Keratinocyte (primary cell): ENCODE results near the gene HIP1. TPM values are rescaled to one million over a fixed set of nuclear protein-coding genes. Genes with fewer than 3 reads are reported as not detected.
"Not testable (repeated sequence)": the region's sequence is repeated elsewhere in the genome, so short reads cannot be mapped to it uniquely, and the experiment has no call there.

Experiments used
- DNase-seq: peaks from one replicate; pipeline ENCODE4 v3.0.0-alpha.2; 2011; ENCODE audit warnings: low read depth, missing footprints, low spot score
- FAIRE-seq: peaks from 2 replicates; lab custom pipeline; 2011; peaks lifted over from hg19 to GRCh38; lab: Jason Lieb, UNC
- H2AFZ ChIP-seq: 2 replicates; pipeline ENCODE4 v1.6.0; 2012; ENCODE audit warnings: low read length, control low read depth, inconsistent platforms; ENCODE audit not compliant: control insufficient read depth
- H3K27ac ChIP-seq: 2 replicates; pipeline ENCODE4 v1.5.1; 2011; ENCODE audit warnings: low read length; ENCODE audit not compliant: control insufficient read depth, insufficient read depth
- H3K27me3 ChIP-seq: 3 replicates; pipeline ENCODE4 v1.6.0; 2011; ENCODE audit warnings: low read length; ENCODE audit not compliant: control insufficient read depth, insufficient read depth; ENCODE audit errors: extremely low read depth
- H3K36me3 ChIP-seq, 2 experiments: 2 replicates in 1 of 2; 3 replicates in 1 of 2; pipeline ENCODE4 v1.5.1; 2011; ENCODE audit warnings: low read length in 2 of 2, mild to moderate bottlenecking in 1 of 2; ENCODE audit not compliant: control insufficient read depth in 2 of 2, insufficient read depth in 2 of 2; ENCODE audit errors: extremely low read depth in 1 of 2
- H3K4me1 ChIP-seq: 3 replicates; pipeline ENCODE4 v1.5.1; 2011; ENCODE audit warnings: low read length; ENCODE audit not compliant: control insufficient read depth, insufficient read depth; ENCODE audit errors: extremely low read depth
- H3K4me2 ChIP-seq: 3 replicates; pipeline ENCODE4 v1.6.0; 2011; ENCODE audit warnings: low read depth, low read length; ENCODE audit not compliant: control insufficient read depth, insufficient read depth; ENCODE audit errors: extremely low read depth
- H3K4me3 ChIP-seq, 3 experiments: fragments of 200-600 bp in 1 of 3; sonication (generic) in 1 of 3; 2 replicates in 2 of 3; 3 replicates in 1 of 3; pipeline ENCODE4 v1.5.1; 2011 to 2016; ENCODE audit warnings: low read length in 3 of 3, mild to moderate bottlenecking in 3 of 3, control low read depth in 2 of 3, inconsistent platforms in 1 of 3, low read depth in 1 of 3, mixed read lengths in 1 of 3, mixed run types in 1 of 3, moderate library complexity in 1 of 3; ENCODE audit not compliant: control insufficient read depth in 2 of 3, insufficient read depth in 2 of 3; ENCODE audit errors: extremely low read depth in 1 of 3
- H3K79me2 ChIP-seq: 2 replicates; pipeline ENCODE4 v1.6.0; 2012; ENCODE audit warnings: low read length; ENCODE audit not compliant: control insufficient read depth, insufficient read depth
- H3K9ac ChIP-seq: 3 replicates; pipeline ENCODE4 v1.6.0; 2011; ENCODE audit warnings: low read length; ENCODE audit not compliant: control insufficient read depth, insufficient read depth; ENCODE audit errors: extremely low read depth
- H3K9me1 ChIP-seq: 3 replicates; pipeline ENCODE4 v1.6.0; 2011; ENCODE audit warnings: low read length; ENCODE audit not compliant: control insufficient read depth, insufficient read depth; ENCODE audit errors: extremely low read depth
- H3K9me3 ChIP-seq: 2 replicates; pipeline ENCODE4 v1.5.1; 2012; ENCODE audit warnings: low read depth, low read length; ENCODE audit not compliant: control insufficient read depth
- H4K20me1 ChIP-seq: 3 replicates; pipeline ENCODE4 v1.6.0; 2011; ENCODE audit warnings: low read length; ENCODE audit not compliant: control insufficient read depth, insufficient read depth; ENCODE audit errors: extremely low read depth
- EZH2 ChIP-seq: IDR thresholded peaks from one replicate; pipeline ENCODE4 v1.6.1; 2012; ENCODE audit warnings: inconsistent platforms, mild to moderate bottlenecking, low read length, moderate library complexity
- dilution Hi-C: fragments of 300-500 bp; cut with MboI; formaldehyde crosslinking; loops from one replicate; pipeline ENCODE4 v1.7.0; 2020; ENCODE audit warnings: low sequenced_read_pairs; ENCODE audit not compliant: extremely low pct_ligation_motif_present
- polyA plus RNA-seq, 5 experiments: library from polyadenylated mRNA; depleted of rRNA in 3 of 5; stranded (reverse) in 3 of 5; stranded (forward) in 1 of 5; unstranded in 1 of 5; fragments of >200 nt; gene quantifications; 1 replicate in 1 of 5; 2 replicates in 3 of 5; 3 replicates in 1 of 5; pipeline versions ENCODE4 v1.2.1 to v1.2.3, GENCODE V29; 2011 to 2012; ENCODE audit warnings: missing spikeins in 2 of 5, low read depth in 1 of 5, low replicate concordance in 1 of 5
- TF ChIP-seq, protein P1 (sequence below), 3 experiments: IDR thresholded peaks in 1 of 3; conservative IDR thresholded peaks in 1 of 3; optimal IDR thresholded peaks in 1 of 3; 2 replicates in 2 of 3; 3 replicates in 1 of 3; pipeline versions ENCODE3 to v1.5.1; 2011; ENCODE audit warnings: low read length in 3 of 3, mild to moderate bottlenecking in 3 of 3, moderate library complexity in 2 of 3, control low read depth in 1 of 3, inconsistent platforms in 1 of 3; ENCODE audit not compliant: insufficient read depth in 2 of 3; ENCODE audit errors: extremely low read depth in 1 of 3

The HIP1 gene
- polyA plus RNA-seq, 1 donor (not counting 4 experiments of a cell fraction or from before 2014, with no cell fraction given), result 5.0 TPM

DNA sequence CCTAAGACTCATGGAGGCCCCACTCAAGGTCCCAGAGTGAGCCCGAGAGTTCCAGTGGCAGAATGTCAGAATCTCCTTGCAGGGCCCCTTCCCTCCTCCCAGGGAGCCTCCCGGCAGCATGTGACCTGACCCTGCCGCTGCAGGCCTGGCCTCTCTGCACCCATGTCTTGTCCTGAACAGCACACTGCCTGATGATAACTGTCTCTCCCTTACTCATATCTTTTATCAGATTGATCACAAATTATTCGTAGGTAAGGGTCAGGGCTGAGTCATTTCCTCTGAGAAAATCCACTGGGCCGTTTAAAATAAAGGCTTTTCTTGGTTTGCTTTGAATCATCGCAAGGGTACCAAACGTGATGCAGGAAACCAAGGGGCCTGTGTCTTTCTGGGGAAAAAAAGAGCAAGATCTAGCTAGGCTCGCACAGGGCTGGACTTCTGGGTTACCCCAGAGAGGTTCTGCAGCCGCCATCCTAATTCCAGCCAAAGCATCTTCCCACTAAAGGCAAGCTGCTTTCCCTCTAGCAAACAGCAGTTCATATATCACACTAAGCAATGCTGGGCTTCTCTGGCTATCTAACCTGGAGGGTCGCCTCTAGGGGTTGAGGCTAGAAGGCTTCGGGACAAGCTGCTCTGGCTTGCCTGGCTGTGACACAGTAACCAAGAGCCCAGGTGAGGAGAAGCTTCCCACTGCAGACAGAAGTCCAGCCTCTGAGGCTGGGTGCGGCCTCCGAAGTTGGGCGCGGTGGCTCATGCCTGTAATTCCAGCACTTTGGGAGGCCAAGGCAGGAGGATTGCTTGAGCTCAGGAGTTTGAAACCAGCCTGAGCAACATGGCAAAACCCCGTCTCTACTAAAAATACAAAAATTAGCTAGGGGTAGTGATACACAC lies 141.8 kb downstream of the HIP1 start:
- Histone ChIP-seq H3K27ac (no peak overlapping the region), H2AFZ (no peak overlapping the region), H3K9ac (no peak overlapping the region), H3K79me2 (no peaks in the 10 kb centered on the region), H3K9me3 (no peaks in the 10 kb centered on the region), H3K4me1 (peaks cover 8% of the 10 kb centered on the region), H4K20me1 (no peaks in the 10 kb centered on the region), H3K4me3 (no peak overlapping the region), H3K4me2 (no peak overlapping the region), H3K9me1 (no peaks in the 10 kb centered on the region), H3K36me3 (no peaks in the 10 kb centered on the region), H3K27me3 (no peaks in the 10 kb centered on the region)
- TF ChIP-seq EZH2, result no peak
- TF ChIP-seq, protein P1, sequence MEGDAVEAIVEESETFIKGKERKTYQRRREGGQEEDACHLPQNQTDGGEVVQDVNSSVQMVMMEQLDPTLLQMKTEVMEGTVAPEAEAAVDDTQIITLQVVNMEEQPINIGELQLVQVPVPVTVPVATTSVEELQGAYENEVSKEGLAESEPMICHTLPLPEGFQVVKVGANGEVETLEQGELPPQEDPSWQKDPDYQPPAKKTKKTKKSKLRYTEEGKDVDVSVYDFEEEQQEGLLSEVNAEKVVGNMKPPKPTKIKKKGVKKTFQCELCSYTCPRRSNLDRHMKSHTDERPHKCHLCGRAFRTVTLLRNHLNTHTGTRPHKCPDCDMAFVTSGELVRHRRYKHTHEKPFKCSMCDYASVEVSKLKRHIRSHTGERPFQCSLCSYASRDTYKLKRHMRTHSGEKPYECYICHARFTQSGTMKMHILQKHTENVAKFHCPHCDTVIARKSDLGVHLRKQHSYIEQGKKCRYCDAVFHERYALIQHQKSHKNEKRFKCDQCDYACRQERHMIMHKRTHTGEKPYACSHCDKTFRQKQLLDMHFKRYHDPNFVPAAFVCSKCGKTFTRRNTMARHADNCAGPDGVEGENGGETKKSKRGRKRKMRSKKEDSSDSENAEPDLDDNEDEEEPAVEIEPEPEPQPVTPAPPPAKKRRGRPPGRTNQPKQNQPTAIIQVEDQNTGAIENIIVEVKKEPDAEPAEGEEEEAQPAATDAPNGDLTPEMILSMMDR (optimal IDR thresholded peaks at IDR 0.05 in 1 of 3, IDR thresholded peaks at IDR 0.05 in 1 of 3, conservative IDR thresholded peaks at IDR 0.05 in 1 of 3; ENCODE audit: extremely low read depth in 1 of 3, insufficient read depth in 2 of 3, low read length in 3 of 3), result no peak
- no peak for FAIRE-seq
- DNase-seq, result no peak
- dilution Hi-C loops, result no loop called here

DNA sequence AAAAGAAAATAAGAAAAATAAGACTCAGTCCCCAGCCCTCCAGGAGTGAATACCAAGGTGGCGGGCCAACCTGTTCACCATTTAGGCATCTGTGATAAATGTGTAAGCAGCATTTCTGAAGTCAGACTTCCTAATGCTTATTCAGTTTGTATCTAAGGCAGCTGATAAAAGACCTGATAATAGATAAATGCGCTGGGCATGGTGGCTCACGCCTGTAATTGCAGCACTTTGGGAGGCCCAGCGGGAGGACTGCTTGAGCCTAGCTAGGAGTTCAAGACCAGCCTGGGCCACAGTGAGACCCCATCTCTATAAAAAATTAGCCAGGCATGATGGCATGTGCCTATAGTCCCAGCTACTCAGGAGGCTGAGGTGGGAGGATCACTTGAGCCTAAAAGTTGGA lies 143.0 kb downstream of the HIP1 start:
- Histone ChIP-seq H3K4me3 (no peak overlapping the region), H3K79me2 (no peaks in the 10 kb centered on the region), H3K36me3 (no peaks in the 10 kb centered on the region), H3K4me2 (no peak overlapping the region), H3K9ac (no peak overlapping the region), H3K9me1 (no peaks in the 10 kb centered on the region), H3K4me1 (peaks cover 8% of the 10 kb centered on the region), H3K9me3 (no peaks in the 10 kb centered on the region), H4K20me1 (no peaks in the 10 kb centered on the region), H3K27me3 (no peaks in the 10 kb centered on the region), H3K27ac (no peak overlapping the region), H2AFZ (no peak overlapping the region)
- TF ChIP-seq, protein P1 (optimal IDR thresholded peaks at IDR 0.05 in 1 of 3, IDR thresholded peaks at IDR 0.05 in 1 of 3, conservative IDR thresholded peaks at IDR 0.05 in 1 of 3; ENCODE audit: extremely low read depth in 1 of 3, insufficient read depth in 2 of 3, low read length in 3 of 3), result no peak
- TF ChIP-seq EZH2, result no peak
- dilution Hi-C loops, result no loop called here
- FAIRE-seq (no peak), DNase-seq (no peak)

DNA sequence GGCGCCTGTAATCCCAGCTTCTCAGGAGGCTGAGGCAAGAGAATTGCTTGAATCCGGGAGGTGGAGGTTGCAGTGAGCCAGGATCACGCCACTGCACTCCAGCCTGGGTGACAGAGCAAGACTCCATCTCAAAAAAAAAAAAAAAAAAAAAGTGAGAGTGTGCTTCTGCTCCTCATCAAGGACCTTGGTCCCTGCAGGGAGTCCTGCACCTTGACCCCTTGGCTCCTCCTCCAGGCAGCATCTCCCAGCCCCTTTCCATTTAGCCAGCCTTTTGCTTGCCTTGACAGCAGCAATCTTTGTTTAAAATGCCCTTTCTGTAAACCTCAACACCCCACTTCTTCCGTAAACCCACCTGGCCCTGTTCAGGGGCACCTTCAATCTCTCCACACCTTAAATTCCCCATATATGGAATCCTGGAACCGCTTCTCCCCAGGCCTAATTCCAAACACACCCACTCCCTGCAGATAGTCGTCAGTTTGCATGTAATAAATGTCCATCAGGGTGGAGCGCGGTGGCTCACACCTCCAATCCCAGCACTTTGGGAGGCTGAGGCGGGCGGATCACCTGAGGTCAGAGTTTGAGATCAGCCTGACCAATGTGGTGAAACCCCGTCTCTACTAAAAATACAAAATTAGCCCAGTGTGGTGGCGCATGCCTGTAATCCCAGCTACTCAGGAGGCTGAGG lies 145.1 kb downstream of the HIP1 start:
- dilution Hi-C loops, H4K20me1 ChIP-seq, H3K4me3 ChIP-seq, H3K4me2 ChIP-seq, H3K27me3 ChIP-seq, H3K9me3 ChIP-seq, H3K4me1 ChIP-seq, H3K27ac ChIP-seq, DNase-seq, H3K9me1 ChIP-seq, FAIRE-seq, H3K36me3 ChIP-seq, H3K79me2 ChIP-seq, H2AFZ ChIP-seq, H3K9ac ChIP-seq: not testable (repeated sequence)
